Bronchial epithelial cell (primary cell): ENCODE data around the gene SLC16A10. TPM values are rescaled to one million over a fixed set of nuclear protein-coding genes. Genes with fewer than 3 reads are reported as not detected.
"Not testable (repeated sequence)": the region's sequence is repeated elsewhere in the genome, so short reads cannot be mapped to it uniquely, and the experiment has no call there.

Experiments
- DNase-seq: peaks from one replicate; pipeline ENCODE4 v3.0.0-alpha.2; 2010; ENCODE audit warnings: low read depth
- FAIRE-seq: peaks from 2 replicates; lab custom pipeline; 2011; peaks lifted over from hg19 to GRCh38; lab: Jason Lieb, UNC
- H3K27me3 ChIP-seq: 2 replicates; pipeline ENCODE4 v1.5.1; 2011; ENCODE audit warnings: low read length; ENCODE audit not compliant: control insufficient read depth, insufficient read depth
- H3K36me3 ChIP-seq: 2 replicates; pipeline ENCODE4 v1.5.1; 2011; ENCODE audit warnings: low read length; ENCODE audit not compliant: control insufficient read depth, insufficient read depth
- H3K4me3 ChIP-seq: 2 replicates; pipeline ENCODE4 v1.5.1; 2011; ENCODE audit warnings: mild to moderate bottlenecking, low read depth, low read length, control low read depth
- CTCF ChIP-seq: IDR thresholded peaks from 2 replicates; pipeline ENCODE4 v1.5.1; 2011; ENCODE audit warnings: mild to moderate bottlenecking, moderate library complexity, low read length, control low read depth, inconsistent platforms; ENCODE audit not compliant: insufficient read depth, severe bottlenecking
- total RNA-seq: library from RNA; depleted of rRNA; stranded (reverse); fragments of >200 nt; gene quantifications from 2 replicates; pipeline ENCODE4 v1.2.1, GENCODE V29; 2014

SLC16A10 gene
- total RNA-seq, 1 donor from 2014 or later, result 0.26 TPM

GRCh38 chr6:111121789-111122350, 34.6 kb downstream of the SLC16A10 start:
- H3K27me3 ChIP-seq, result no peaks in the 10 kb centered on the region
- FAIRE-seq (no peak), DNase-seq (no peak)

GRCh38 chr6:111122458-111123286, 35.4 kb downstream of the SLC16A10 start:
- no peak overlapping the region for H3K4me3 ChIP-seq
- no peak for TF ChIP-seq CTCF
- no peaks in the 10 kb centered on the region for H3K27me3 ChIP-seq
- FAIRE-seq, result no peak
- no peaks in the 10 kb centered on the region for H3K36me3 ChIP-seq
- no peak for DNase-seq

More at GRCh38 chr6:111121789-111122350, 34.6 kb downstream of the SLC16A10 start:
- no peak for TF ChIP-seq CTCF
- Histone ChIP-seq H3K4me3 (no peak overlapping the region), H3K36me3 (no peaks in the 10 kb centered on the region)

- no peak for DNase-seq
- no peak for FAIRE-seq
- Histone ChIP-seq H3K36me3 (no peaks in the 10 kb centered on the region), H3K4me3 (no peak overlapping the region), H3K27me3 (no peaks in the 10 kb centered on the region)
- TF ChIP-seq CTCF, result no peak
Observed at GRCh38 chr6:111124406-111124805, 37.1 kb downstream of the SLC16A10 start.

GRCh38 chr6:111129013-111129412, 41.7 kb downstream of the SLC16A10 start:
- H3K4me3 ChIP-seq, result no peak overlapping the region
- no peaks in the 10 kb centered on the region for H3K36me3 ChIP-seq
- TF ChIP-seq CTCF, result no peak
- no peak for FAIRE-seq
- DNase-seq, result no peak
- H3K27me3 ChIP-seq, result peaks cover 5% of the 10 kb centered on the region

- H3K36me3 ChIP-seq, H3K4me3 ChIP-seq, DNase-seq, H3K27me3 ChIP-seq, FAIRE-seq: not testable (repeated sequence)
Observed at GRCh38 chr6:111131018-111131417, 43.7 kb downstream of the SLC16A10 start.

- not testable (repeated sequence) for FAIRE-seq
- DNase-seq, result peak; percentile 48
Observed at GRCh38 chr6:111132669-111133068, 45.4 kb downstream of the SLC16A10 start.

GRCh38 chr6:111134236-111134869, 47.0 kb downstream of the SLC16A10 start:
- not testable (repeated sequence) for H3K36me3 ChIP-seq, H3K4me3 ChIP-seq, FAIRE-seq, DNase-seq, H3K27me3 ChIP-seq

More at GRCh38 chr6:111132669-111133068, 45.4 kb downstream of the SLC16A10 start:
- H3K27me3 ChIP-seq, H3K36me3 ChIP-seq, H3K4me3 ChIP-seq: not testable (repeated sequence)

- H3K4me3 ChIP-seq, H3K27me3 ChIP-seq, H3K36me3 ChIP-seq, FAIRE-seq, DNase-seq: not testable (repeated sequence)
Observed at GRCh38 chr6:111137489-111138093, 50.3 kb downstream of the SLC16A10 start.
